ENCODE measurements around the gene CNTNAP4.

CNTNAP4 gene

GRCh38 chr16:76276745-76277438 is at the start of gene CNTNAP4:
Gene CNTNAP4 (plus strand): TSS chr16:76277401. CDS start chr16:76277663, 262 bp downstream.
- Mint-ChIP-seq H3K36me3 (no peaks in the 10 kb centered on the region), H3K4me1 (peaks cover 2% of the 10 kb centered on the region), H3K4me3 (no peak within 1 kb of the TSS), H3K9me3 (peaks cover 1% of the 10 kb centered on the region), H3K27ac (no peak within 1 kb of the TSS), H3K27me3 (peaks cover 1% of the 10 kb centered on the region)
- ATAC-seq (ENCODE audit: low read depth), result no peak
- no peak for DNase-seq (ENCODE audit: low spot score in 2 of 2)

GRCh38 chr16:76228546-76229146 is 48.6 kb upstream of the CNTNAP4 start:
- Mint-ChIP-seq H3K27me3 (no peaks in the 10 kb centered on the region), H3K27ac (no peak overlapping the region), H3K4me1 (no peaks in the 10 kb centered on the region), H3K4me3 (no peak overlapping the region), H3K36me3 (no peaks in the 10 kb centered on the region), H3K9me3 (peaks cover 5% of the 10 kb centered on the region)
- ATAC-seq (ENCODE audit: low read depth) (no peak), DNase-seq (ENCODE audit: low spot score in 2 of 2) (no peak)

DNA sequence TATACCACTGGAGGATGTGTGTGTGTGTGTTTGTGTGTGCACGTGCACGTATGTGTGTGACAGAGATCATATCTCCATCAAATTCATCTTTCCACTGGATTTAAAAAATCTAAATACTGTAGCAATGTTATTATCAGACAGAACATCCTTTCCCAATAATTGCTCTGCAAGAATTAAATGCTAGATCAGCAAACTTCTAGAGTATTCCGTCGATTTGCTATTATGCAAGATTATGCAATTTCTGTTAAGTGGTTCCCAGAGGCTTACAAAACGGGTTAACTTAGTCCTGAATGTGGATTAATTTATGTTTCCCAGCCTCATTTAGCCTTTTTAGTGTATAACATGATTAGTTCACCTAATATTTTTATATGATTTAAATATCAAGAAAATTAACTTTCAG is 44.5 kb upstream of the CNTNAP4 start:
- Mint-ChIP-seq H3K4me1 (no peaks in the 10 kb centered on the region), H3K36me3 (no peaks in the 10 kb centered on the region), H3K9me3 (peaks cover 6% of the 10 kb centered on the region), H3K4me3 (no peak overlapping the region), H3K27me3 (no peaks in the 10 kb centered on the region), H3K27ac (no peak overlapping the region)
- ATAC-seq (ENCODE audit: low read depth) (no peak), DNase-seq (ENCODE audit: low spot score in 2 of 2) (no peak)

- no peak overlapping the region for H3K27ac Mint-ChIP-seq
- H3K4me3 Mint-ChIP-seq, result no peak overlapping the region
- H3K36me3 Mint-ChIP-seq, result no peaks in the 10 kb centered on the region
- H3K4me1 Mint-ChIP-seq, result no peaks in the 10 kb centered on the region
- no peak for ATAC-seq (ENCODE audit: low read depth)
- DNase-seq (ENCODE audit: low spot score in 2 of 2), result no peak
- peaks cover 3% of the 10 kb centered on the region for H3K9me3 Mint-ChIP-seq
- no peaks in the 10 kb centered on the region for H3K27me3 Mint-ChIP-seq
These were observed 42.2 kb upstream of the CNTNAP4 start for GRCh38 chr16:76235025-76235424.

DNA sequence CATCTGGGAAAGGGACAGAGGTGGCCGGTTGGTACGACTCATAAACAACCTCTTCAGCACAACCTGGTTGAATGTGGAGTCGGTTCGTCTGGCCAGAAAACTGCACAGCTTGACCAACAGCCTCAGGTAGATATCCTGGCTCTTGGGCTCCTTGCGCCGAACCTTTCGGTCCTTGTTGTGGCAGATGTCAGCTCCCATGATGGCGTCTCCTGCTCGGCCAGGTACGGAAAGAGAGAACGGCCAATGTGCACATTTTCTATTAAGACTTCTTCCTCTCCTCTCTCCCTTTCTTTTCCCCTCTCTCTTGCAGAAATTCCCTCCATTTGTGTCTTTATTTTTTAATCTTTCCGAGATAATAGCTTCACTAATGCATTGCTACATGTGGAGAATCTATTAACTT is 41.8 kb upstream of the CNTNAP4 start:
- ATAC-seq (ENCODE audit: low read depth) (no peak), DNase-seq (ENCODE audit: low spot score in 2 of 2) (no peak)
- Mint-ChIP-seq H3K36me3 (no peaks in the 10 kb centered on the region), H3K4me3 (no peak overlapping the region), H3K27me3 (no peaks in the 10 kb centered on the region), H3K27ac (no peak overlapping the region), H3K4me1 (no peaks in the 10 kb centered on the region), H3K9me3 (peaks cover 3% of the 10 kb centered on the region)

DNA sequence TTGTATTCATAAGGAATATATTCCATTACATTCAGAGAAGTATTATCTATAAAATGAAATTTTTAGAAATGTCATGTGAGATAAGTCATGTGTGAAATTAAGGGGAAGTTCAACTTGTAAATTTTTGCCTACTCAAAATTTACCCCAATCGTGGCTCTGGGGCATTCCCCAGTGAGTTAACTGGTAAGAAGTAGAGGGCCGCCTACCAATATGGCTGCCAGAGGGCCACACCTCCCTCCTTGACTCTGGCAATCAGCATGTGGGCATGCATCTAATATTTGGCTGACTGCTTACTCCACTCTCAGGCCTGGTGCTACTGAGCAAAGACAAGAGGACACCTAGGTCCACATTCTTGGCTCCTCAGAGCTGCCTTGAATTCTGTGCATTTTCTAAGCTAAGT is 39.7 kb upstream of the CNTNAP4 start:
- H3K9me3 Mint-ChIP-seq, result peaks cover 3% of the 10 kb centered on the region
- H3K36me3 Mint-ChIP-seq, result no peaks in the 10 kb centered on the region
- no peak overlapping the region for H3K4me3 Mint-ChIP-seq
- no peaks in the 10 kb centered on the region for H3K27me3 Mint-ChIP-seq
- no peaks in the 10 kb centered on the region for H3K4me1 Mint-ChIP-seq
- DNase-seq (ENCODE audit: low spot score in 2 of 2) (no peak), ATAC-seq (ENCODE audit: low read depth) (no peak)
- no peak overlapping the region for H3K27ac Mint-ChIP-seq

DNA sequence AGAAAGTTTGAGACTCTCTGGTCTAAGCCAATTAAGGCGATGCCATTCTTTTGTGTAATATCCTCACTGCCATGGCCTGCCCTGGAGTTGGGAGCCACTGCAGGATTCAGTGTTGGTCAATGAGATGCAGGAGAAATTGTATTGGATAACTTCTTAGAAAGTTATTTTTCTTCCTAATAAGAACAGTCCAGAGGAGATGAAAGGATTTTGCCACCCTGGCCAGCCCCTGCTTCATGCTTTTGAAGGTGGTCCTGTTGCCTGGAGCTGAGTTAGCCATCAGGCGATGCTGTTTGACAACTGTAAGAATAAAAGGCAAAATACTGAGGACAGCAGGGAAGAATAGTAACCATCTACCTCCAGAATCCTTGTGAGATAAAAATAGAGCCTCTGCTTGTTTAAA is 35.4 kb upstream of the CNTNAP4 start:
- Mint-ChIP-seq H3K9me3 (peaks cover 5% of the 10 kb centered on the region), H3K4me3 (no peak overlapping the region), H3K4me1 (no peaks in the 10 kb centered on the region), H3K27me3 (no peaks in the 10 kb centered on the region), H3K36me3 (no peaks in the 10 kb centered on the region), H3K27ac (no peak overlapping the region)
- DNase-seq (ENCODE audit: low spot score in 2 of 2) (no peak), ATAC-seq (ENCODE audit: low read depth) (no peak)

DNA sequence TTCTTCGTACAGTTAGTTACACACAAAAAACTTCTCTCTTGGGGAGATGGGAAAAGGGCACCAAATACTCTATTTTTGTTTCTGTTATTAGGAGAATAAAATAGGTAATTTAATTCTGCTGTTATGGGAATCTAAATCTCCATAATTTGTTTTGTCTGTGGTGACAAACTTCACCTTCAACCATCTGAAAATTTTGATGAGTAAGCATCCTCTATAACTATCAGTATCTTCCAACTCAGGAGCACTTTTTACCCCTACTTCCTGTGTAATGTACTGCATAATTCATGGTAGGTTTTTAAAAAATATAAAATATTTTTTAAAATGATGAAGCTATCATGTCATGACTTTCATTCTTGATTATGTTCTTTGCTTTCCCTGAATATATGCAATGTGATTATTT is 33.6 kb upstream of the CNTNAP4 start:
- DNase-seq (ENCODE audit: low spot score in 2 of 2) (no peak), ATAC-seq (ENCODE audit: low read depth) (no peak)
- no peak overlapping the region for H3K4me3 Mint-ChIP-seq
- no peak overlapping the region for H3K27ac Mint-ChIP-seq
- H3K4me1 Mint-ChIP-seq, result no peaks in the 10 kb centered on the region
- H3K9me3 Mint-ChIP-seq, result peaks cover 9% of the 10 kb centered on the region
- no peaks in the 10 kb centered on the region for H3K27me3 Mint-ChIP-seq
- H3K36me3 Mint-ChIP-seq, result no peaks in the 10 kb centered on the region

DNA sequence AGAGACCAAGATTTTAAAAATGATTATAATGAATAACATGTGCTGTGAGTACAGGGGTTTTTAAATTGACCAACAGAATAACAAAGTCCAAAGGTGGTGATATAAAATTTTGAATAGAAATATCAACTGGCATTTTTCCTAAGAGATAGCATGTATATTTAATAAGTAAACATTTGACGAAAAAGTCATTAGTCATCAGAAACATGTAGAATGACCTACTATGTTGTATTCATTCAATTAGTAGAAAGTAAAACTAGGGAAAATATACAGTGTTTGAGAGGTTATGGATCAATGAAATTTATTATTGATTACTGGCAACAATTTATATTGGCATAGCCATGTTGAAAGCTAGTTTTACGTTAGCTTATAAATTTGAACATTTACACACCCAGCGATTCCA is 30.6 kb upstream of the CNTNAP4 start:
- H3K4me1 Mint-ChIP-seq, result no peaks in the 10 kb centered on the region
- H3K4me3 Mint-ChIP-seq, result no peak overlapping the region
- no peaks in the 10 kb centered on the region for H3K27me3 Mint-ChIP-seq
- DNase-seq (ENCODE audit: low spot score in 2 of 2), result no peak
- H3K36me3 Mint-ChIP-seq, result no peaks in the 10 kb centered on the region
- no peak overlapping the region for H3K27ac Mint-ChIP-seq
- ATAC-seq (ENCODE audit: low read depth), result no peak
- H3K9me3 Mint-ChIP-seq, result peaks cover 9% of the 10 kb centered on the region

GRCh38 chr16:76265434-76266045 is 11.7 kb upstream of the CNTNAP4 start:
- H3K9me3 Mint-ChIP-seq, result peaks cover 7% of the 10 kb centered on the region
- DNase-seq (ENCODE audit: low spot score in 2 of 2) (no peak), ATAC-seq (ENCODE audit: low read depth) (no peak)
- H3K27me3 Mint-ChIP-seq, result peaks cover 1% of the 10 kb centered on the region
- no peaks in the 10 kb centered on the region for H3K36me3 Mint-ChIP-seq
- H3K4me3 Mint-ChIP-seq, result no peak overlapping the region
- no peak overlapping the region for H3K27ac Mint-ChIP-seq
- H3K4me1 Mint-ChIP-seq, result no peaks in the 10 kb centered on the region

DNA sequence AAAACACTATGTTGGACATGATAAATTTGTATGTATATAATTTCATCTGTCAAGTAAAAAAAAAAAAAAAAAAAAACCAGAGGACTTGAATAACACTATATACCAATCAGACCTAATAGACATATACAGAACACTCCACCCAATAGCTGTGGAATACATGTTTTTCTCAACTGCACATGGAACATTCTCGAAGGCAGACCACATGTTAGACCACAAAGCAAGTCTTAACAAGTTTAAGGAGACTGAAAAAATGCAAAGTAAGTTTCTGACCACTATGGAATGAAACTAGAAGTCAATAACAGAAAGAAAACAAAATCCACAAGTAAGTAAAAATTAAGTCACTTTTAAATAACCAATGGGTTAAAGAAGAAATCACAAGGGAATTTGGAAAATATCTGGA is 8.4 kb upstream of the CNTNAP4 start:
- ATAC-seq (ENCODE audit: low read depth) (no peak), DNase-seq (ENCODE audit: low spot score in 2 of 2) (no peak)
- Mint-ChIP-seq H3K4me3 (no peak overlapping the region), H3K27me3 (no peaks in the 10 kb centered on the region), H3K9me3 (peaks cover 14% of the 10 kb centered on the region), H3K27ac (no peak overlapping the region), H3K36me3 (no peaks in the 10 kb centered on the region), H3K4me1 (no peaks in the 10 kb centered on the region)

DNA sequence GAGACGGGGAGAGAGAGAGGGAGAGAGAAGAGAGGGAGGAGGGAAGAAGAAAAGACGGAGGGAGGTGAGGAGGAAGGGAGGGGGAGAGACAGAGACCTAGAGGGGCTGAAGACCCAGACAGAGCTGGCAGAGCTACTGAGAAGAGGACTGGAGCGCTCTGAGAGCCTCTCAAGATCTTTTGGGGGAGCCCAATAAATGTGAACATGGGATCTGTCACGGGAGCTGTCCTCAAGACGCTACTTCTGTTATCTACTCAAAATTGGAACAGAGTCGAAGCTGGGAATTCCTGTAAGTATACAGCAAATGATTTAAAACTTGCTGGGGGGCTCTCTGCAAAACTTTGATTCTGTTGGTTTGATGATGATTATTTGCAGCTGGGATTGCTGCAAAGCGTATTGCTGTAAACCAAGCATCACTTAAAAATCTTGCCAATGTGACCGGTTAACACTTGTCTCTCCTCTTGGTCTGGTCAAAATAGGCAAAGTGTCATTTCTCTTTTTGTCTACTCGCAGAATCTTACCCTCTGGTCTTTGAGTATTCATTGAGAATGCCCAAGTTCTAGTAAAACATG is 344 bp downstream of the CNTNAP4 start:
- peaks cover 1% of the 10 kb centered on the region for H3K27me3 Mint-ChIP-seq
- ATAC-seq (ENCODE audit: low read depth) (no peak), DNase-seq (ENCODE audit: low spot score in 2 of 2) (no peak)

GRCh38 chr16:76278086-76278485 is 885 bp downstream of the CNTNAP4 start:
- no peaks in the 10 kb centered on the region for H3K36me3 Mint-ChIP-seq
- peaks cover under 1% of the 10 kb centered on the region for H3K9me3 Mint-ChIP-seq
- H3K4me1 Mint-ChIP-seq, result peaks cover 2% of the 10 kb centered on the region
- no peak for ATAC-seq (ENCODE audit: low read depth)
- no peak overlapping the region for H3K4me3 Mint-ChIP-seq
- DNase-seq (ENCODE audit: low spot score in 2 of 2), result no peak
- peaks cover 1% of the 10 kb centered on the region for H3K27me3 Mint-ChIP-seq
- no peak overlapping the region for H3K27ac Mint-ChIP-seq

More for the DNA sequence above, 344 bp downstream of the CNTNAP4 start:
- Mint-ChIP-seq H3K27ac (no peak overlapping the region), H3K9me3 (peaks cover 1% of the 10 kb centered on the region), H3K4me1 (peaks cover 2% of the 10 kb centered on the region), H3K4me3 (no peak overlapping the region), H3K36me3 (no peaks in the 10 kb centered on the region)

GRCh38 chr16:76278980-76279379 is 1.8 kb downstream of the CNTNAP4 start:
- DNase-seq (ENCODE audit: low spot score in 2 of 2) (no peak), ATAC-seq (ENCODE audit: low read depth) (no peak)
- H3K27ac Mint-ChIP-seq, result no peak overlapping the region
- peaks cover 1% of the 10 kb centered on the region for H3K27me3 Mint-ChIP-seq
- H3K4me1 Mint-ChIP-seq, result peaks cover 2% of the 10 kb centered on the region
- no peak overlapping the region for H3K4me3 Mint-ChIP-seq
- no peaks in the 10 kb centered on the region for H3K36me3 Mint-ChIP-seq
- H3K9me3 Mint-ChIP-seq, result no peaks in the 10 kb centered on the region
